Measurements from ENCODE around the gene KIRREL3. TPM values are rescaled to one million over a fixed set of nuclear protein-coding genes. Genes with fewer than 3 reads are reported as not detected.

KIRREL3 gene
- total and polyA plus RNA-seq, 2 donors (not counting 3 experiments of a cell fraction or from before 2014, with no cell fraction given), result not detected

- Histone ChIP-seq H3K27me3 (ENCODE audit: control insufficient read depth in 2 of 2, insufficient read depth in 2 of 2, low read length in 2 of 2) (no peaks in the 10 kb centered on the region), H3K79me2 (ENCODE audit: control insufficient read depth, insufficient read depth, low read length) (no peaks in the 10 kb centered on the region), H3K27ac (ENCODE audit: insufficient read depth, low read depth, low read length) (no peak overlapping the region), H3K4me2 (ENCODE audit: insufficient read depth, low read length) (no peak overlapping the region), H3K9me3 (replicated peaks; ENCODE audit: control insufficient read depth, insufficient read depth, low read length) (no peaks in the 10 kb centered on the region), H2AFZ (ENCODE audit: low read depth, low read length) (no peak overlapping the region), H3K9ac (replicated peaks; ENCODE audit: extremely low read depth, insufficient read depth, low read length) (no peak overlapping the region), H3K4me1 (ENCODE audit: control insufficient read depth, extremely low read depth, insufficient read depth, low read length) (no peaks in the 10 kb centered on the region), H4K20me1 (replicated peaks; ENCODE audit: control insufficient read depth, extremely low read depth, insufficient read depth, low read length) (no peaks in the 10 kb centered on the region), H3K9me1 (replicated peaks; ENCODE audit: control insufficient read depth, extremely low read depth, insufficient read depth, low read length) (no peaks in the 10 kb centered on the region), H3K4me3 (replicated peaks in 1 of 3; ENCODE audit: insufficient read depth in 1 of 3, low read depth in 1 of 3, low read length in 3 of 3) (no peak overlapping the region), H3K36me3 (ENCODE audit: control insufficient read depth in 2 of 2, extremely low read depth in 1 of 2, insufficient read depth in 2 of 2, low read length in 2 of 2) (no peaks in the 10 kb centered on the region)
- intact Hi-C loops (cut with micrococcal nuclease), result no loop called here
- ChIA-PET CTCF (no interaction called here), POLR2A (no interaction called here)
- no TSS peak for BruUV-seq (replicated peaks)
- FAIRE-seq (no peak), DNase-seq (ENCODE audit: low read depth, low spot score) (no peak)
- dilution Hi-C loops (cut with MboI; ENCODE audit: extremely low pct_ligation_motif_present, low sequenced_read_pairs), result no loop called here
- TF ChIP-seq EZH2 (IDR thresholded peaks at IDR 0.05; ENCODE audit: borderline replicate concordance, low read depth, low read length, severe bottlenecking), result no peak
- no peak for TF ChIP-seq POLR2A (IDR thresholded peaks at IDR 0.05; ENCODE audit: low read depth, low read length)
- TF ChIP-seq CTCF (IDR thresholded peaks at IDR 0.05; ENCODE audit: extremely low read depth in 1 of 2, insufficient read depth in 1 of 2, low read depth in 1 of 2, low read length in 2 of 2), result no peak
- TF ChIP-seq MYC (IDR thresholded peaks at IDR 0.05; ENCODE audit: low read depth, low read length), result no peak
- TF ChIP-seq JUN (IDR thresholded peaks at IDR 0.05; ENCODE audit: borderline replicate concordance, insufficient read depth, insufficient read length, low read depth), result no peak
- TF ChIP-seq MAX (IDR thresholded peaks at IDR 0.05; ENCODE audit: insufficient read depth, insufficient read length), result no peak
- no peak for TF ChIP-seq POLR2AphosphoS5 (IDR thresholded peaks at IDR 0.05; ENCODE audit: insufficient read depth, low read depth, low read length)
- no peak for TF ChIP-seq GATA2 (IDR thresholded peaks at IDR 0.05; ENCODE audit: insufficient read depth, insufficient read length, low read depth, low read length)
- TF ChIP-seq FOS (IDR thresholded peaks at IDR 0.05; ENCODE audit: borderline replicate concordance, insufficient read depth, low read length), result no peak
These were observed 316.5 kb downstream of the KIRREL3 start for GRCh38 chr11:126683766-126684728.

Data from endothelial cell of umbilical vein (primary cell).